GM06990 (cell line): ENCODE data around the gene JUND.
A peak's percentile ranks its signal among the peaks of the same experiment; 100 is the strongest.
"Not testable (repeated sequence)": the region's sequence is repeated elsewhere in the genome, so short reads cannot be mapped to it uniquely, and the experiment has no call there.

ENCODE experiments used
- DNase-seq: peaks from one replicate; pipeline ENCODE4 v3.0.0-alpha.2; 2011; ENCODE audit not compliant: insufficient read length; ENCODE audit errors: extremely low read depth
- H3K27me3 ChIP-seq: replicated peaks from 2 replicates; pipeline ENCODE4 v1.6.0; 2011; ENCODE audit warnings: low read length; ENCODE audit not compliant: control insufficient read depth, insufficient read depth
- H3K36me3 ChIP-seq: 2 replicates; pipeline ENCODE4 v1.5.1; 2011; ENCODE audit warnings: low read length; ENCODE audit not compliant: control insufficient read depth, insufficient read depth
- H3K4me3 ChIP-seq: replicated peaks from 2 replicates; pipeline ENCODE4 v1.5.1; 2011; ENCODE audit warnings: low read depth, mild to moderate bottlenecking, control low read depth, low read length
- CTCF ChIP-seq: IDR thresholded peaks from 2 replicates; pipeline ENCODE4 v1.5.1; 2011; ENCODE audit warnings: low read length, control low read depth, mild to moderate bottlenecking, inconsistent platforms; ENCODE audit not compliant: insufficient read depth, poor library complexity, severe bottlenecking

The JUND gene

GRCh38 chr19:18281082-18282020 lies at the start of gene JUND:
Gene JUND, minus strand, starts transcription at chr19:18281622. Its CDS starts 138 bp downstream, at chr19:18281484.
- peaks cover 7% of the 10 kb centered on the region for H3K36me3 ChIP-seq

DNA sequence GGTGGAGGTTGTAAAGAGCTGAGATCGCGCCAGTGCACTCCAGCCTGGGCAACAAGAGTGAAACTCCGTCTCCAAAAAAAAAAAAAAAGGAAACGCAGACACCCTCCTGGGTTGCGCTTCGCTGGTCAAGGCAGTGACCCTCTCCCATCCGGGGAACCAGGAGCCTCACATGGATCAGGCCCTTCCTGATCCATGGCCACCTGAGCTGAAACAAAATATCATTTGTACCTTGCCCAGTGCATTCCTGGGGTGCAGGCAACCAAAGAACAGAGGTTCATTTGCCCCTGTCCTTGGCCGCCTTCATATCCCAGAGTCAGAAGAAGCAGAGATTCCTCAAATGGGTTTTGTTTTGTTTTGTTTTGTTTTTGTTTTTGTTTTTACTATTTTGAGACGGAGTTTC lies 49.4 kb upstream of the JUND start:
- no peak overlapping the region for H3K4me3 ChIP-seq
- DNase-seq: no peak
- H3K27me3 ChIP-seq: no peaks in the 10 kb centered on the region
- no peak for TF ChIP-seq CTCF
- no peaks in the 10 kb centered on the region for H3K36me3 ChIP-seq

More at GRCh38 chr19:18281082-18282020, at the start of gene JUND:
- DNase-seq: peak; percentile 100
- TF ChIP-seq CTCF: no peak
- H3K4me3 ChIP-seq: peak within 1 kb of the TSS; percentile 88
- H3K27me3 ChIP-seq: no peaks in the 10 kb centered on the region

- Histone ChIP-seq H3K27me3 (no peaks in the 10 kb centered on the region), H3K36me3 (no peaks in the 10 kb centered on the region), H3K4me3 (peak overlapping the region; percentile 53)
- no peak for TF ChIP-seq CTCF
- DNase-seq: no peak
Measured at GRCh38 chr19:18329035-18329376, 47.6 kb upstream of the JUND start.

DNA sequence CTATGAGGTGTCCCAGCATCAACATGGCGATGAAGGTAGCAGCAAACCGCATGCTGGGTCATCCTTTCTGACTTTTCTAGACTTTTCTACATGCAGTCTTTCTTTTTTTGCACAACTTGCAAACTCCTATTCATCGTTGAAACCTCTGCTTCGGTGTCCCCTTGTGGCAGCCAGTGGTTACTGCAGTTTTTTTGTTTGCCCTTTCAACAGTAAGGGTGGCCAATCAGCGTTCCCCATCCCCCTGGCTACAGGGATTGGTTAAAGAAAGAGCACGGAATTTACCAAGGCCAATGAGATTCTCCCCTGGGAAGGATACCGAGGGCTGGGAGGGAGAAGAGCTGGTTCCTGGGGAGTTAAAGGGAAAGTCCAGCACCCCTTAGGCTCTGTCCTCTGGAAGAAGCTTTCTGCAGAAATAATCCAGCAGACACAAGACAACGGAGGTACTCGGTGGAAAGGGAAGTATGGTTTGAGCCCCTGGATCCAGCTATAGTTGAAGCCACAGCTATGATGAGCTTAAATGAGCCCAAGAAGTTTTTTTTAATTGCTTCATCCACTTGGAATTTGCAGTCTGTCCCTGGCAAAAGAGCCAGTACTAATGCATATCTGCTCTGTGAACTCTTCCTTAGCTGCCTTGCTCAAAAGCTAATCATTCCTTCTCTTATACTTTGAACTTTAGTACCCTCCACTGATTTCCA lies 47.1 kb upstream of the JUND start:
- DNase-seq: peak; percentile 69
- peak overlapping the region; percentile 53 for H3K4me3 ChIP-seq

GRCh38 chr19:18326772-18327171 lies 45.4 kb upstream of the JUND start:
- H3K36me3 ChIP-seq: no peaks in the 10 kb centered on the region
- TF ChIP-seq CTCF: no peak
- H3K4me3 ChIP-seq: no peak overlapping the region
- DNase-seq: no peak
- no peaks in the 10 kb centered on the region for H3K27me3 ChIP-seq

More for the DNA sequence above, 47.1 kb upstream of the JUND start:
- TF ChIP-seq CTCF: peak; percentile 96
- Histone ChIP-seq H3K27me3 (no peaks in the 10 kb centered on the region), H3K36me3 (no peaks in the 10 kb centered on the region)

DNA sequence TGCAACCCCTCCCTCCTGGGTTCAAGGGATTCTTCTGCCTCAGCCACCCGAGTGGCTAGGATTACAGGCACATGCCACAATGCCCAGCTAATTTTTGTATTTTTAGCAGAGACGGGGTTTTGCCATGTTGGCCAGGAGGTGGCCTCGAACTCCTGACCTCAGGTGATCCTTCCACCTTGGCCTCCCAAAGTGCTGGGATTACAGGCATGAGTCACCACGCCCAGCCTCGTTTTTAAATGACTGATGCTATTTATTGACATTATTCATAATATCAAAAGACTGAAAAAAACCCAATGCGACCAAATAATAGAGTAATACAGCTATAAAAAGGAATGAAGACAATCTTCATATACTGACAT lies 42.9 kb upstream of the JUND start:
- H3K36me3 ChIP-seq, DNase-seq, H3K4me3 ChIP-seq, H3K27me3 ChIP-seq: not testable (repeated sequence)
